Adipocyte (in vitro differentiated cells): ENCODE results near the gene PDGFC.
"Not testable (repeated sequence)": the region's sequence is repeated elsewhere in the genome, so short reads cannot be mapped to it uniquely, and the experiment has no call there.

ENCODE experiments used
- DNase-seq: peaks from one replicate; pipeline ENCODE4 v3.0.0-alpha.2; 2015; ENCODE audit warnings: low read depth
- H3K27me3 ChIP-seq: replicated peaks from 2 replicates; pipeline ENCODE4 v1.7.0; 2013; ENCODE audit warnings: mild to moderate bottlenecking, low read length, moderate library complexity; ENCODE audit not compliant: control insufficient read depth, insufficient read depth
- H3K36me3 ChIP-seq: 2 replicates; pipeline ENCODE4 v1.7.0; 2013; ENCODE audit warnings: low read length, mild to moderate bottlenecking, moderate library complexity; ENCODE audit not compliant: control insufficient read depth, insufficient read depth, severe bottlenecking
- H3K4me1 ChIP-seq: 2 replicates; pipeline ENCODE4 v1.7.0; 2013; ENCODE audit warnings: mild to moderate bottlenecking, low read length, moderate library complexity; ENCODE audit not compliant: control insufficient read depth, insufficient read depth
- H3K4me3 ChIP-seq: 2 replicates; pipeline ENCODE4 v1.7.0; 2013; ENCODE audit warnings: mild to moderate bottlenecking, low read length, moderate library complexity
- H3K9ac ChIP-seq: 2 replicates; pipeline ENCODE4 v1.7.0; 2013; ENCODE audit warnings: mild to moderate bottlenecking, low read length, moderate library complexity
- H3K9me3 ChIP-seq: 2 replicates; pipeline ENCODE4 v1.7.0; 2013; ENCODE audit warnings: mild to moderate bottlenecking, low read length, moderate library complexity; ENCODE audit not compliant: control insufficient read depth

The PDGFC gene

DNA sequence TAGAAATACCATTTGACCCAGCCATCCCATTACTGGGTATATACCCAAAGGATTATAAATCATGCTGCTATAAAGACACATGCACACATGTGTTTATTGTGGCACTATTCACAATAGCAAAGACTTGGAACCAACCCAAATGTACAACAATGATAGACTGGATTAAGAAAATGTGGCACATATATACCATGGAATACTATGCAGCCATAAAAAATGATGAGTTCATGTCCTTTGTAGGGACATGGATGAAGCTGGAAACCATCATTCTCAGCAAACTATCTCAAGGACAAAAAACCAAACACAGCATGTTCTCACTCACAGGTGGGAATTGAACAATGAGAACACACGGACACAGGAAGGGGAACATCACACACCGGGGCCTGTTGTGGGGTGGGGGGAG is 39.2 kb downstream of the PDGFC start:
- H3K36me3 ChIP-seq, H3K9me3 ChIP-seq, H3K9ac ChIP-seq, H3K4me3 ChIP-seq, H3K27me3 ChIP-seq, DNase-seq: not testable (repeated sequence)
- H3K4me1 ChIP-seq, result peaks cover 18% of the 10 kb centered on the region

DNA sequence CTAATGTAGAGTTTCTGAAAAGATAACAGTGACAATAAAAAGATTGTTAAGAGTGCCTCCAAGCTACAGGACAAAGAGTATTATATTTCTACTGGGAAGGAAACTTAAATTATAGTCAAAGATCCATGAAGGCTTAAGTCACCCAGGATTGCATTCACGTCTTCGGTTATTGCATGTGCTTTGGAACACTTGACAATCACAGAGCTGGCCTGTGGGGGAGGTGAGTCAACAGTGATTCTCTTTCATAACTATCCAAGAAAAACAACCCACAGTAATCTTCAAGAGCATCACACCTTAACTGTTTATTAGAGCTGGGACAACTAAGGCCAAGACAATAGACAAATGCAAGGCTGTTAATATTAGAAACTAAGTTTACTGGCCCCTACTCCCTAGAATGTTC is 40.3 kb downstream of the PDGFC start:
- Histone ChIP-seq H3K9me3 (no peaks in the 10 kb centered on the region), H3K27me3 (no peaks in the 10 kb centered on the region), H3K36me3 (peaks cover 3% of the 10 kb centered on the region), H3K9ac (no peak overlapping the region), H3K4me3 (no peak overlapping the region), H3K4me1 (peaks cover 18% of the 10 kb centered on the region)
- DNase-seq, result peak; percentile 76

DNA sequence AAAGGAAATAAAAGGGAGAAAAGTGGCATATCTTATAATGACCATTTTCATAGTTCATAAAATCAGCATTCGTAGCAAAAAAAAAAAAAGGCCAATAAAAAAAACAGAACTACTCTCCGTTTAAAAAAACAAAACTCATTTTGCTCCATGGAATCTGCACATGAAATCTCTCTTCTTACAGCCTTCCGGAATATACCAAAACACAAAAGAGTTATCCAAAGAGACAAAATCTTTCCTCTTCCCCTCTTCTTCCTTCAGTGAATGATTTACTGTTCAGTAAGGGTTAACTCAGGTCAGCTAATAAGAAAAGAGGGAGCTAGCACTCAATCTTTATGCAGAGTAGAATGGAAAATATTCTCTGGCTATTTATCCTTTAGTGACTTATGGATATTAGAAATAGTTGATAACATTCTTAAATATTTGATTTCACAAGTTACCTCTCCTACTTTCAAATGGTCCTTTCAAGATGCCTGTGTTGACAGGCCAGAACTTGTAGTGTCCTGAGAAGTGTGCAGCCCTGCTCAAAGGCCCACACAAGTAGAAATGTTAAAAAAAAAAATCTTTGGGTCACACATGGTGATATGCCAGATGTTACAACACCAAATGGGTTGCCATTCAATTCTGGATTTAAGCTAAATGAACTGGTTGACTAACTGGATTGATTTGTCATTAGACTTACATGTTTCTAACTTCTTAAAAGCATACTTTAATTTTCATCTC is 42.1 kb downstream of the PDGFC start:
- H3K9ac ChIP-seq, result no peak overlapping the region
- H3K9me3 ChIP-seq, result no peaks in the 10 kb centered on the region
- peaks cover 18% of the 10 kb centered on the region for H3K4me1 ChIP-seq
- DNase-seq, result no peak
- H3K36me3 ChIP-seq, result peaks cover 3% of the 10 kb centered on the region
- no peak overlapping the region for H3K4me3 ChIP-seq
- H3K27me3 ChIP-seq, result no peaks in the 10 kb centered on the region

DNA sequence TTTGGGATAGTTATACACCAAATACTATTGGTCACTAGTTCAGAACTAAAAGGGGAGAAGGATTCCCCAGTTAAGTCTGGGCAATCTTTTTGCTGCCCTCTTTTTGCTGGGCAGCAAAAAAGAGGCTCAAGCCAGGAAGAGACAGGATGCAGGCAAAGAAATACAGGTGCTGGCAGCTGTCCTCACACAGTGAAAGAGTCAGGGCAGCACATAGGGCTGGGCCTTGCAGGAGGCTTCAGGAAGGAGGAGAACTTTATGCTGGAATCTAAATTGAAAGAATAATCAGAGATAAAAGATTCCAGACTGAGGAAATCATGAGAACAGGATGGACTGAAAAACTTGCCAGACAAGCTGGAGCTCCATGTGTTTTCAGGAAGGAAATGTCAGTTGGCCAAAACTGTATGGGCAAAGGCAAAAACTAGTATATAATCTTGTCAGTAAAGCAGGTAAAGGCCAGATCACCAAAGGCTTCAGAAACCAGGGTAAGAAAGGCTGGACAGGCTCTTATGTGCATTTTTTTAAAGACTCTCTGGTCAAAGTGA is 46.8 kb downstream of the PDGFC start:
- Histone ChIP-seq H3K9ac (no peak overlapping the region), H3K9me3 (no peaks in the 10 kb centered on the region), H3K4me3 (no peak overlapping the region), H3K4me1 (no peaks in the 10 kb centered on the region), H3K27me3 (no peaks in the 10 kb centered on the region), H3K36me3 (peaks cover 3% of the 10 kb centered on the region)
- no peak for DNase-seq

DNA sequence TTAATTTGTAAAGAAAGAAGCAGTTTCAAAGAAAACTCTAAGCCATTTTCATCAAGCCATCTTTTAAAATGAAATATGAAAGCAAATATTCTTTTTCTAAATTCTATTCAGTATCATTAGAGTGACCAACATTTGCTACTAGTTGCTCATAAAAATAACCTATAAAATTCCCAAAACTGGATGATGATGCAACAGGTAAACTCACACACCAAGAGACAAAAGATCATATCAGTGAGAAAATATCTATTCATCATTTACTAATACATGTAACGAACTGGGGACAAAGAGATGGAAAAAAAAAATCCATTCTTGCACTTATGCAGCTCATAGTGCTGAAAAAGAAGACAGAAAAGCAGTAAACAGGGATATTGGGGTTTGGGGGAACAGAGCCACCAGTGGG is 48.1 kb downstream of the PDGFC start:
- Histone ChIP-seq H3K9ac (no peak overlapping the region), H3K4me1 (no peaks in the 10 kb centered on the region), H3K36me3 (peaks cover 3% of the 10 kb centered on the region), H3K27me3 (no peaks in the 10 kb centered on the region), H3K9me3 (no peaks in the 10 kb centered on the region), H3K4me3 (no peak overlapping the region)
- no peak for DNase-seq

DNA sequence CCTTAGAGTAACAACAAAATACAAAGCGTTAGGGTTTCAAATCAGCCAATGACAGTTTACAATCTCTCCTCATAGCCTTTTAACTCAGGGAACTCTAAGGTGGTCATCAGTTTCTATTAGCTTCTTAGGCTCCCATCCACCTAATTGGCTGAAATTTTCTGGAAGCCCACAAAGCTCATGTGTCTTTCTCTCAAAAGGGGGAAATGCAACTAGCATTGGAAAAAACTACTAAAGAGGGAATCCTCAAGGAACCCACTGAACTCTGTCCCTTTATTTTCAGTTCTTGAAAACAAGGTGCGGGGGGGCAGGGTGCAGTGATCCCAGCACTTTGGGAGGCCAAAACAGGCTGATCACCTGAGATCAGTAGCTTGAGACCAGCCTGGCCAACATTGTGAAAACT is 56.4 kb downstream of the PDGFC start:
- H3K27me3 ChIP-seq, result no peaks in the 10 kb centered on the region
- DNase-seq, result no peak
- H3K9ac ChIP-seq, result no peak overlapping the region
- peaks cover 16% of the 10 kb centered on the region for H3K4me1 ChIP-seq
- H3K36me3 ChIP-seq, result no peaks in the 10 kb centered on the region
- no peak overlapping the region for H3K4me3 ChIP-seq
- H3K9me3 ChIP-seq, result no peaks in the 10 kb centered on the region

DNA sequence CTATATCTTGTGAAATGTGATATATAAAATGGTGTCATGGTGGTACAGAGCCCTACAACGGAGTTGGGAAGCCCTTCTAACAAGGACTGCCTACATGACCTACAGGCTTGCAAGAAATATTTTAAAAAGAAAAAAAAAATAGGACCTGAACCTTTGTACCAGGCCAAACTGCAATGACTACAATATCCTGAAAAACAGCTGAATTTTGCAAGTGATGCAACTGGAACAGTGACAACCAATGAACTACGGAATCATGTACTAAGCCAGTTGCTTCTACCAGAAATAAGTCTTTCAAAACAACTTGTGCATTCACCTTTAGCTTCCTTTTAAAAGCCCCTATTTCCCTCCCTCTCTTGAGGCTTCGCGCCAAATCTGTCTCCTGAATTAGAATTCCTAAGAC is 58.4 kb downstream of the PDGFC start:
- Histone ChIP-seq H3K4me1 (peaks cover 16% of the 10 kb centered on the region), H3K36me3 (no peaks in the 10 kb centered on the region), H3K9ac (no peak overlapping the region), H3K27me3 (no peaks in the 10 kb centered on the region), H3K9me3 (no peaks in the 10 kb centered on the region), H3K4me3 (no peak overlapping the region)
- no peak for DNase-seq

DNA sequence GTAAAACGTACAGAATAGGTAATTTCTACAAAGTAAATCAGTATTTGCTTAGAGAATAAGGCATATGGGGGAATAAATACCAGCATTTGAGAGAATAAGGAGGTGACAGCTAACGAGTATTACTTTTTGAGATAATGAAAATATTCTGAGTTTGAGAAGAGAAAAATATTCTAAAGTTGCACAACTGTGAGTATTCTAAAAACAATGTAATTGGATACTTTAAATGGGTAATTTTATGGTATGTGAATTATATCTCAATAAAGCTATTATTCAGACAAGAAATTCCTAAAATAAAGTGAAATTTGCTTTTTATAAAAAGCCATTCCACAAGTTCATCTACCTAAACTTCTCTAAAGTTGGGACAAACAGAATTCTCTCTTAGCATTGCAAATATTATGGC is 62.6 kb downstream of the PDGFC start:
- Histone ChIP-seq H3K9ac (no peak overlapping the region), H3K27me3 (no peaks in the 10 kb centered on the region), H3K4me3 (no peak overlapping the region), H3K36me3 (no peaks in the 10 kb centered on the region), H3K9me3 (no peaks in the 10 kb centered on the region), H3K4me1 (peaks cover 10% of the 10 kb centered on the region)
- peak; percentile 55 for DNase-seq

DNA sequence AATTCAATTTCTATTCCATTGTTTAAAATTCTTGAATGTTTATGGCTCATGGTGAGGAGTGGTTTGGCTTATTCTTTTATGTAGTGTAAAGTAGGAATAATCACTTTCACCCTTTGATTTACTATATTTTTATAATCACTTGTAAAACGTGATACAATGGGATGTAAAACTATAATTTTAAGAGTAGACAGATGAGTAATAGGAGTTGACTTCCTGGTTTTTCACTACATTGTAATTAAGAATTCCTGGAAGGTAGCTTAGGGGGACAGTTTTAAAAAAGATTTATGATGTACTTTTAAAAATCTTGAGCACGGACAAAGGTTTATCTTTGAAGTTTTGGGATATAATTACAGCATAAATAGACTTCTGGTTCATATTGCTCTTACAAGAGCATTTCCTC is 65.3 kb downstream of the PDGFC start:
- H3K4me3 ChIP-seq, result no peak overlapping the region
- H3K9ac ChIP-seq, result no peak overlapping the region
- H3K9me3 ChIP-seq, result no peaks in the 10 kb centered on the region
- H3K27me3 ChIP-seq, result no peaks in the 10 kb centered on the region
- peaks cover 7% of the 10 kb centered on the region for H3K4me1 ChIP-seq
- no peaks in the 10 kb centered on the region for H3K36me3 ChIP-seq
- no peak for DNase-seq

DNA sequence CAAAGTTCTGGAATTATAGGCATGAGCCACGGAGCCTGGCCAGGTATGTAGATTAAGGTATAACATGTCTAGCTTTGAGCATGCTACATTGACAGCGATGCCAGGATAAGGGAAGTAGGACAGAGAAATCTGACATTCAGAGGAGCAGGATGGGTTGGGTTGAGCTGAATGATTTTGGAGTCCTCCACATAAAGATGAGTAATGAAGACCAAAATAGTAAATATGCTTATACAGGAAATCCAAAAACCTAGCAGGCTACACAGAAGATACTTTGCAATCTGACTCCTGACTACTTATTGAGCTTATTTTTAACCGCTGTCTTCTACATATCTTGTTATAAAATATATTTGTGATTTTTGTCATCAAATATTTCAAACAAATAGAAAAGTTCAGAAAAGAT is 69.7 kb downstream of the PDGFC start:
- DNase-seq, result no peak
- H3K4me1 ChIP-seq, result peaks cover 18% of the 10 kb centered on the region

DNA sequence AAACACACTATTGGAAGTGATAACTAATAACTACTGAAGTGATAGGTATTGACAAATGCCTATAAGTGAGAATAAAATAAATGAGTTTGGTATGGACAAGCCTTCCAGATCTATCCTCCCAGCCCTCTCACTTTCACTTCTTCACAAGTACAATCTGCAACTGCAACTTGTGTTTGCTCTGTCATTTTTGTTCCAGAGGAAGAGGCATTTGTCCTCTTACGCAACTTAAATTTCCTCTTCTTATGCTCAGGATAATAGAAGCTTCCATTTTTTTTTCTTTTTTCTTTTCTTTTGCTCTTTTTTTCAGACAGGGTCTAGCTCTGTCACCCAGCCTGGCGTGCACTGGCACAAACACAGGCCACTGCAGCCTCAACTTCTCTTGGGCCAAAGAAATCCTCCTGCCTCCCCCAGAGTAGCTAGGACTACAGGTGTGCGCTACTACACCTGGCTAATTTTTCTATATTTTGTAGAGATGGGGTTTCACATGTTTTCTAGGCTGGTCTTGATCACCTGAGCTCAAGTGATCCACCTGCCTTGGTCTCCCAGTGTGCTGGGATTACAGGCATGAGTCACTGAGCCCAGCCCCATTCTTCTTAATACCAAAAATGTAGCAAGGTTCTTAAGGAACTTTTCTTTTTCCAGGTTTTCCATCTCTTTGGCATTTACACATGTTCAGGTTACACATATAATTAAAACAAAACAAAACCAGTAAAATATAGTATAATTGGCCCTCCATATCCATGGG is 73.1 kb downstream of the PDGFC start:
- peak; percentile 46 for DNase-seq

More for the DNA sequence above, 69.7 kb downstream of the PDGFC start:
- no peak overlapping the region for H3K9ac ChIP-seq
- no peaks in the 10 kb centered on the region for H3K27me3 ChIP-seq
- H3K9me3 ChIP-seq, result no peaks in the 10 kb centered on the region
- no peaks in the 10 kb centered on the region for H3K36me3 ChIP-seq
- no peak overlapping the region for H3K4me3 ChIP-seq

More for the DNA sequence above, 73.1 kb downstream of the PDGFC start:
- no peak overlapping the region for H3K9ac ChIP-seq
- H3K9me3 ChIP-seq, result no peaks in the 10 kb centered on the region
- H3K27me3 ChIP-seq, result no peaks in the 10 kb centered on the region
- peaks cover 18% of the 10 kb centered on the region for H3K4me1 ChIP-seq
- peak overlapping the region; percentile 35 for H3K4me3 ChIP-seq
- no peaks in the 10 kb centered on the region for H3K36me3 ChIP-seq
